ENCODE results near the gene MEF2B. TPM values are rescaled to one million over a fixed set of nuclear protein-coding genes. Genes with fewer than 3 reads are reported as not detected.
"Not testable (repeated sequence)": the region's sequence is repeated elsewhere in the genome, so short reads cannot be mapped to it uniquely, and the experiment has no call there.

MEF2B gene
- total RNA-seq, 1 experiment from 2014 or later = not detected

DNA sequence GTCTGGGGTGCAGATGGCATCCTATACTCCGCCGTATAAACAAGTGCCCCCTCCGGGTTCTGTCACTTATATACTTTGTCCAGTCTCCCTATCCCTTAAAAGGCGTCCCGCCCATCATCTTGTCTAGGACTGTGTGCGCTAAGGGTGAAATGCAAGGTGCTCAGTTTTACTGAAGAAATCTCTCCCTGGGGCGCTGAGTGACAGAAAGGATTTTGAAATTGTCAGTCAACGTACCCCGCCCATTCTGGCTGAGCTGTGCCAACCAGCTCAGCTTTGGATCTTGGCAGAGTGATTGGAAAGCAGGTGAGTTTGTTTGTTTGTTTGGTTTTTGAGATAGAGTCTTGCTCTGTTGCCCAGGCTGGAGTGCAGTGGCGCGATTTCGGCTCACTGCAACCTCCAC, 27.7 kb downstream of the MEF2B start:
- DNase-seq (ENCODE audit: low read depth, low spot score) = no peak
- in situ Hi-C loops (cut with HindIII; ENCODE audit: low pct_unique_long_range_greater_than_20kb, low sequenced_read_pairs) = no loop called here

GRCh38 chr19:19140476-19140875, 29.6 kb downstream of the MEF2B start:
- no peak for DNase-seq (ENCODE audit: low read depth, low spot score)
- in situ Hi-C loops (cut with HindIII; ENCODE audit: low pct_unique_long_range_greater_than_20kb, low sequenced_read_pairs) = no loop called here

DNA sequence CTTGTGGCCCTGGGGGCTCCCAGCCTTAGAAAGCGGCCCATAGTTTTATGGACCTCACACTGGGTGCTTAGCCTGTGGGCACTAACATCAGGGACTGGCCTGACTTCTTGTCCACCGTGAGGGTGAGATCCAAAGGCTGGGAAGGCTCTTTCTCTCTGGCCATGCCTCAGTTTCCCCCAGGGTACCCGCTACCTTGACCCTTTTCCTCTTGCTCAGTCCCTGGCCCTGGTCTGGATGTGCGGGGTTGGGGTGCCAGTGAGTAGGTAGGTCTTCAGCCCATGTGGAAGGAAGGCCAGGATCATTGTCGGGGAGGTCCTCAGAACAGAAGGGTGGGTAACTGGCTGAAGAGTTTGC, 30.2 kb downstream of the MEF2B start:
- in situ Hi-C loops (cut with HindIII; ENCODE audit: low pct_unique_long_range_greater_than_20kb, low sequenced_read_pairs) = no loop called here
- DNase-seq (ENCODE audit: low read depth, low spot score) = no peak

DNA sequence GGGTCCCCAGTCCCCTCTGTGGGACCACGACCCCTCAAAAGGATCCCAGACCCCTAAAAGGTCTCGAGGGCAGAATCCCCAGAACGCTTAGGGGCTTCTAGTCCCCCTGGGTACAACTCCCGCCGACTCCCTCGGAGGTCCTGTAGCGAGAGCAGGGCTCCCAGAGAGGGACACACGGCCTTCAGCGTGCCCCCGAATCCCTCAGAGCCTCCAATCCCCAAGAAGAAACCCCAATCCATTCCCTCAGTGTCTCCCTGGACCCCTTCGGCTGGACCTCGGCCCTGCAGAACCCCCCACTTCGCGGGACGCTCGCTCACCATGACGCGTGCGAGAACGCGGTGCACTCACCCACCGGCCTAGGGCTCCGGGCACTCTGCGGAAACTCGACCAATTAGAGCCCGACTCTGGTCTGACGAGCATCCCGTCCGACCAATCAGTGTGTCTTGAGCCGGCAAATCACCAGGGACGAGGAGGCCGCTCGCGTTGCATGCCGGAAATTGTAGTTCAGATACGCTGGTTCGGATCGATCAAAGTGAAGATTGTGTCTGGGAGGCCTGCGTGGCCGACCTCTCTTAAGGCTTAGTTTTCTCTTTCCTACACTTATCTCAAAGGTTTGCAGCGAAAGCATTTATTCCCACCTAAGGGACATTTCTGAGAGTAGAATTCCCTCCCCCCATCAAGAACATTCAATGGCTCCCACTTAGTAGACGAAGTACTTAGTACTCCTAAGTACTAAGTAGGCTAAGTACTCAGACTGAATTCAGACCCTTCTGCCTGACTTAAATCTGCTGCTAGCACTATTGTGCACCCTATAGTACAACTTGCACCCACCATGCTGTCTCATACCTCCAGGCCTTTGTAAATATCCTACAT, 31.7 kb downstream of the MEF2B start, which contains the start of gene TMEM161A:
TMEM161A (minus strand) TSS at position 370 of the 873 bp plus-strand sequence; CDS start at position 320, 50 bp downstream.
- in situ Hi-C loops (cut with HindIII; ENCODE audit: low pct_unique_long_range_greater_than_20kb, low sequenced_read_pairs) = no loop called here
- peak; percentile 97 for DNase-seq (ENCODE audit: low read depth, low spot score)

GRCh38 chr19:19137556-19138108, 32.4 kb downstream of the MEF2B start:
- in situ Hi-C loops (cut with HindIII; ENCODE audit: low pct_unique_long_range_greater_than_20kb, low sequenced_read_pairs) = no loop called here
- DNase-seq (ENCODE audit: low read depth, low spot score) = no peak

GRCh38 chr19:19135713-19136112, 34.4 kb downstream of the MEF2B start:
- in situ Hi-C loops (cut with HindIII; ENCODE audit: low pct_unique_long_range_greater_than_20kb, low sequenced_read_pairs) = not testable (repeated sequence)

GRCh38 chr19:19134687-19135158, 35.3 kb downstream of the MEF2B start:
- in situ Hi-C loops (cut with HindIII; ENCODE audit: low pct_unique_long_range_greater_than_20kb, low sequenced_read_pairs) = no loop called here
- no peak for DNase-seq (ENCODE audit: low read depth, low spot score)

More at GRCh38 chr19:19135713-19136112, 34.4 kb downstream of the MEF2B start:
- not testable (repeated sequence) for DNase-seq (ENCODE audit: low read depth, low spot score)

DNA sequence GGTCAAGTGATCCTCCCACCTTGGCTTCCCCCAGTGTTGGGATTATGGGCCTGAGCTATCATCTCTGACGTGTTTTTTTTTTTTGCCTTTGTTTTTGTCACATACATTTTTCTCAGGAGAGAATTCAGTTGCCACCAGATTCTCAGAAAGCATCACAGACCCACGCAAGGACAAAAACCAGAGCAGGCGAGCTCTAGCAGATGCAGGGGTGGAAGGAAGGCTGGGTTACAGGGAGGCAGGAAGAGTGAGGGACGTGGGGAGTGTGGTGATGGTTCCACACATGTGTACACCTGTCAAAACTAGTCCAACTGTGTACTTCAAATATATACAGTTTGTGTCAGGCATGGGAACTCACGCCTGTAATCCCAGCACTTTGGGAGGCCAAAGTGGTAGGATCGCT, 36.1 kb downstream of the MEF2B start:
- in situ Hi-C loops (cut with HindIII; ENCODE audit: low pct_unique_long_range_greater_than_20kb, low sequenced_read_pairs) = no loop called here
- DNase-seq (ENCODE audit: low read depth, low spot score) = no peak

DNA sequence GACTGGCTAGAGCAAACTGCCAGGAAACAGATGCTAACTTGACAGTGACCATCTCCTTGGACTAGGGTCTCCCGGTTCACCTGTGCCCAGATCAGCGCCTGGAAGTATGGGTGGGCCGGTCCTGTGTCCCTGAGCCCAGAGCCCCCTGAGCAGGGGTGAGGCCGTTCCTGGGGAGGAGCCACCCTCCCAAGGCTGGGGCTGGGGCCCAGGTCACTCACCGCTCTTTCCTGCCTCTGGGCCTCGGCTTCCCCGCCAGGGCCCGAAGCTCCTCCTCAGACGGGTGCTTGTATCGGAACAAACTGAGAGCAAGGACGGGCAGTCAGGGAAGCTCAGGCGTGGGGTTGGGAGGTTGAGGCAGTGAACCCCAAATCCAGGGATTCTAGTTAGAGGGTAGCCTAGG, 37.2 kb downstream of the MEF2B start:
- in situ Hi-C loops (cut with HindIII; ENCODE audit: low pct_unique_long_range_greater_than_20kb, low sequenced_read_pairs) = no loop called here
- DNase-seq (ENCODE audit: low read depth, low spot score) = no peak

DNA sequence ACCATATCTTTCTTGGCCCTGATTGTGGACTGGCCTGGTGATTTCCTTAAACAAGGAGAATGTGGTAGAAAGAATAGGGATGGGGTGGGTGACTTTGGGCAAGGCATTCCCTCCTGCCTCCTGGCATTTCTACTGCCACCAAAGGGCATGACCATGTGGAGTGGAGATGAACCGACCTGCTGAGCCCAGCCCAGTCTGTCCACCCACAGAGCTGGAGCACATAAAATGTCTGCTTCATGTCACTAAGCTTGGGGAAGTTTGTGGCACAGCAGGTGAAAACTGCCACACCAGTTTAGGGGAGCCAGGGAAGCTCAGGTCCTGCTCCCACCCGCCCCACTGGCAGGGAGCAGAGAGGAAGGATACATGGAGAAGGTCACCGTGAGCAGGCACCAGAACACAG, 38.1 kb downstream of the MEF2B start:
- DNase-seq (ENCODE audit: low read depth, low spot score) = no peak

DNA sequence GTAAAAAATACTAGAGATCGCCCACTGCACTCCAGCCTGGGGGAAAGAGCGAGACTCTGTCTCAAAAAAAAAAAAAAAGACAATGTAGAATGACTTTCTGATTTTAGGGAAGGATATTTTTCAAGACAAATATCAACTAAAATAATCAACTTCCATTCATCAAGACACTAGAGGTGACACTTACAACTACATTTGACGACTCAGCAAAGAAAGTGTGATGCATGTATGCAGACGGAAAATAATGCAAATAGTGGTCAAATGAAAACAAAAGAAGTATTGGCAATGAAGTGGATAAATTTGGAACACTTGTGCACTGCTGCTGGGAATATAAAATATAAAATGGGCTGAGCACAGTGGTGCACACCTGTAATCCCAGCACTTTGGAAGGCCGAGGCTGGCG, 44.0 kb downstream of the MEF2B start:
- in situ Hi-C loops (cut with HindIII; ENCODE audit: low pct_unique_long_range_greater_than_20kb, low sequenced_read_pairs) = no loop called here
- no peak for DNase-seq (ENCODE audit: low read depth, low spot score)

More for the DNA sequence above, 38.1 kb downstream of the MEF2B start:
- in situ Hi-C loops (cut with HindIII; ENCODE audit: low pct_unique_long_range_greater_than_20kb, low sequenced_read_pairs) = no loop called here

DNA sequence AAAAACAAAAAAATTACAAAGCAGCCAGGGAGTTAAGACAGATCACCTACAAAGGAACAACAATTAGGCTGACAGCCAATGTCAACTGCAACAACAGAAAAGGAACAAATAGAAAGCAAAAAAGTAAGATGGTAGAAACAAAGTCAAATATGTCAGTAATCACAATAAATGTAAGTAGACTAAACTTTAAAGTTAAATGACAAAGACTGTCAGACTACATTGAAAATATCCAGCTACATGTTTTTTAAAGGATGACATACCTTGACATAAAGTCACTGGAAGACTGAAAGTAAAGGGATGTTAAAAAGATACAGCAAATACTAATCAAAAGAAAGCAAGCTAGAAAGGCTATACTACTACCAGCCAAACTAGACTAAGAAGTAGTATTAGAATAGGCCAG, 46.7 kb downstream of the MEF2B start:
- DNase-seq (ENCODE audit: low read depth, low spot score) = no peak
- in situ Hi-C loops (cut with HindIII; ENCODE audit: low pct_unique_long_range_greater_than_20kb, low sequenced_read_pairs) = no loop called here

DNA sequence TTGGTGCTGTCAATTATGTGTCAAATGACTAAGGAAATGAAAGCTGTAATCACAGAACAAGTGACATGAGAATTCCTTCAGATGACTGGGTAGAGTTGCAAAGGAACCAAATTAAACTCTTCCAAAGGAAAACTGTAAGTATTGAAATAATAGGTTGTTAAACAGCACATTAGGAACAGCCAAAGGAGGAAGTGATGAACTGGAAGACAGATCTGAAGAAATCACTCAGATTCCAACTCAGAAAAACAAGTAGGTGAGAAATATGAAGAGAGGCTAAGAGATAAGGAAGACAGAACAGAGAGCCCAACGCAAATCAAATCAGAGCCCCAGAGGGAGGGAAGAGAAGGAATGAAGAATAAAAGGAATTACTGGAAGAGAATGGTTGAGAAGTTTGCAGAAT, 47.2 kb downstream of the MEF2B start:
- no peak for DNase-seq (ENCODE audit: low read depth, low spot score)
- in situ Hi-C loops (cut with HindIII; ENCODE audit: low pct_unique_long_range_greater_than_20kb, low sequenced_read_pairs) = no loop called here

DNA sequence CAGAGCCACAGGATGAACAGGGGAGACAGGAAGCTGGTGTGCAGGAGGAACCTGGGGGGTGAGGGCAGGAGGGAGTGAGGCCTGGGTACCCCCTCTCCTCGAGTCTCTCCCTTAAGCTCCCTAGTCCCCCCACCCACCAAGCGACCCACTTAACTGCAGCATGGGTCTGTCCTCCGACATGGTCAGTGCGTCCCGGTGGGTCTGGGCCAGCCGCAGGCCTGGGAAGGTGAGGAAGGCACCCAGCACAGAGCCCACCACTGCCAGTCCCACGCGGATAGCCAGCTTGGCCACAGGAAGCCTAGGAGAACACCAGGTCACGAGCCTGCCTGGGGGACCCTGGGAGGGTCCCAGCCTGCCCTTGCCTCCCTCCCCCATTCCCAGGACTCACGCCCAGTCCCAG, 48.7 kb downstream of the MEF2B start:
- DNase-seq (ENCODE audit: low read depth, low spot score) = no peak
- in situ Hi-C loops (cut with HindIII; ENCODE audit: low pct_unique_long_range_greater_than_20kb, low sequenced_read_pairs) = no loop called here

DNA sequence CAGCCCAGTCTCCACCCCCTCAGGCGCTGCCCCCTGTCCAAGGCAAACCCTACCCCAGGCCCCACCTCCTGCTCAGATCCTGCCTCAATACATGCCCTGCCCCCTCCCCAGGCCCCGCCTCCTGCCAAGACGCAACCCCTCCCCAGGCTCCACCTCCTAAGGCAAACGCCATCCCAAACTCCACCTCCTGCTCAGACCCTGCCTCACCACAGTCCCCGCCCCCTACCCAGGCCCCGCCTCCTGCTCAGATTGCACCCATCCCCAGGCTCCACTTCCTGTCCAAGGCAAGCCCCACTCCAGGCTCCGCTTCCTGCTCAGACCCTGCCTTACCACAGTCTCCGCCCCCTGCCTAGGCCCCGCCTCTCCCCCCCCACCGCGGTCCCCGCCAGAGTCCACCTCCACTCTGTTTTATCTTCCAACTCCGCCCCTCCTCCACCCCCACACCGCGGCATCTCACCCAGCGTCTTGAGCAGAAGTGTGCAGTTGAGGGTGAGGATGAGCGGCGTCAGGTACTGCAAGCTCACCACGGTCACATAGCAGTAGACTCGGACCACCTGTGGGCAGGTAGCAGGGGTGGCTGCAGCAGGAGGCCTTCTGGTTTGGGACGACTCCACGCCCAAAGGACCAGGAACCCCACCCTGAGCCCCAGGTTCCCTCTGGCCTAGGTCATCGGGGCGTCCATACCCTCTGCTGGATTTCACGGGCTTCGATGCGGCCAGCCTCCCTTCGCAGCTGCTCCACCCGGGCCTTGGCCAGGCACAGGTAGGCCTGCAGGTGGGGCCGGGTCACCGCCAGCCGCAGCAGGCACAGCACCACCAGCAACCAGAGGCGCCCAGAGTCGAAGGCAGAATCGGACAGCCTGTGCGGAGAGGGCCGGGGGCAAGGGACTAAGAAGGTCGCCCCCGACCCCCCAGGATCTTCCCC, 49.5 kb downstream of the MEF2B start:
- DNase-seq (ENCODE audit: low read depth, low spot score) = peak; percentile 54
- in situ Hi-C loops (cut with HindIII; ENCODE audit: low pct_unique_long_range_greater_than_20kb, low sequenced_read_pairs) = no loop called here

- in situ Hi-C loops (cut with HindIII; ENCODE audit: low pct_unique_long_range_greater_than_20kb, low sequenced_read_pairs) = no loop called here
- no peak for DNase-seq (ENCODE audit: low read depth, low spot score)
Measured at GRCh38 chr19:19119325-19120237, 50.5 kb downstream of the MEF2B start.

GRCh38 chr19:19115954-19116353, 54.1 kb downstream of the MEF2B start:
- in situ Hi-C loops (cut with HindIII; ENCODE audit: low pct_unique_long_range_greater_than_20kb, low sequenced_read_pairs) = no loop called here
- DNase-seq (ENCODE audit: low read depth, low spot score) = peak; percentile 64

Measured in SK-MEL-5 (cell line).